ENCODE measurements around the gene RAP2B. TPM values are rescaled to one million over a fixed set of nuclear protein-coding genes. Genes with fewer than 3 reads are reported as not detected.

RAP2B gene
- polyA plus RNA-seq, 1 donor (not counting 4 experiments of a cell fraction or from before 2014, with no cell fraction given), result 20.1 TPM

DNA sequence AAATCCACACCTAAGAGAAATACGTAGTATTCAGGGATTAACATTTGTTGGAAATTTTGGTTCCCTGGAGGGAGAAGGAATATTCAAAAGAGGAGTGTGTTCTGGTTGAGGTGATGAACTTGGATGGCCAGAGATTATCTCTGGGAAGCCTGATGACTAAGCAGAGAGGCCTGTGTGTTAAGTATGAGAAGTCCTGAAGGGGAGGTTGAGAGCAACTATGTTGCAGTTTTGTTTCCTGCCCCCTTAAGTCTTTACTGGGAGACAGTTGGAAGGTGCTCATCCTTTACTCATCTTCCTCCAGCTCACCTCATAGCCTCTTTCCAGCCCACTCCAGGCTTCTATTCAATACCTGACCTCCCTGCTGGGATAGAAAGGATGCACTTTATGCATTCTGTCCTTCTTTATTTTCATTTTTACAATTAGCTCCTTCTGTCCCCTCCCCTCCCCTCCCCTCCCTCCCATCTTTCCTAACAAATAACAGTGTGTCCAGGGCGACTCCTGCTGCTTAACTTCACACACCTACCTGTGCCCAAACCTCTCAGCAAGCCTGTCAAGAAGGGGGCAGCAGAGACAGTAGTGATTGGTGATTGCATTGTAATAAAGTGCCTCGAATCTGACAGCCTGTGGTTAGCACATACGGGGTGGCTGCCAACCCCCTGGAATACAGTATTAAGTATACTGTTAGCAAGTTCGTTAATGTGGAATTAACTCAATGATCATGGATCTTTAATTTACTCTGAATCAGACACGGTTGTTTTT lies 11.9 kb downstream of the RAP2B start:
- Histone ChIP-seq H3K27ac (ENCODE audit: control insufficient read depth, insufficient read depth, low read length) (no peak overlapping the region), H3K79me2 (ENCODE audit: control insufficient read depth, insufficient read depth, low read length) (peaks cover 9% of the 10 kb centered on the region), H3K9me3 (ENCODE audit: control insufficient read depth, low read depth, low read length) (no peaks in the 10 kb centered on the region), H2AFZ (ENCODE audit: control insufficient read depth, low read length) (no peak overlapping the region), H3K4me1 (ENCODE audit: control insufficient read depth, extremely low read depth, insufficient read depth, low read length) (peaks cover 4% of the 10 kb centered on the region), H4K20me1 (ENCODE audit: control insufficient read depth, extremely low read depth, insufficient read depth, low read length) (peaks cover 2% of the 10 kb centered on the region), H3K9ac (ENCODE audit: control insufficient read depth, extremely low read depth, insufficient read depth, low read length) (no peak overlapping the region), H3K4me2 (ENCODE audit: control insufficient read depth, extremely low read depth, insufficient read depth, low read depth, low read length) (no peak overlapping the region), H3K4me3 (ENCODE audit: control insufficient read depth in 2 of 3, extremely low read depth in 1 of 3, insufficient read depth in 2 of 3, low read depth in 1 of 3, low read length in 3 of 3) (no peak overlapping the region), H3K9me1 (ENCODE audit: control insufficient read depth, extremely low read depth, insufficient read depth, low read length) (no peaks in the 10 kb centered on the region), H3K27me3 (ENCODE audit: control insufficient read depth, extremely low read depth, insufficient read depth, low read length) (no peaks in the 10 kb centered on the region), H3K36me3 (ENCODE audit: control insufficient read depth in 2 of 2, extremely low read depth in 1 of 2, insufficient read depth in 2 of 2, low read length in 2 of 2) (peaks cover 2% of the 10 kb centered on the region in 2 experiments)
- peak; percentile 66 for FAIRE-seq
- dilution Hi-C loops (cut with MboI; ENCODE audit: extremely low pct_ligation_motif_present, low sequenced_read_pairs), result no loop called here
- TF ChIP-seq, protein P1, sequence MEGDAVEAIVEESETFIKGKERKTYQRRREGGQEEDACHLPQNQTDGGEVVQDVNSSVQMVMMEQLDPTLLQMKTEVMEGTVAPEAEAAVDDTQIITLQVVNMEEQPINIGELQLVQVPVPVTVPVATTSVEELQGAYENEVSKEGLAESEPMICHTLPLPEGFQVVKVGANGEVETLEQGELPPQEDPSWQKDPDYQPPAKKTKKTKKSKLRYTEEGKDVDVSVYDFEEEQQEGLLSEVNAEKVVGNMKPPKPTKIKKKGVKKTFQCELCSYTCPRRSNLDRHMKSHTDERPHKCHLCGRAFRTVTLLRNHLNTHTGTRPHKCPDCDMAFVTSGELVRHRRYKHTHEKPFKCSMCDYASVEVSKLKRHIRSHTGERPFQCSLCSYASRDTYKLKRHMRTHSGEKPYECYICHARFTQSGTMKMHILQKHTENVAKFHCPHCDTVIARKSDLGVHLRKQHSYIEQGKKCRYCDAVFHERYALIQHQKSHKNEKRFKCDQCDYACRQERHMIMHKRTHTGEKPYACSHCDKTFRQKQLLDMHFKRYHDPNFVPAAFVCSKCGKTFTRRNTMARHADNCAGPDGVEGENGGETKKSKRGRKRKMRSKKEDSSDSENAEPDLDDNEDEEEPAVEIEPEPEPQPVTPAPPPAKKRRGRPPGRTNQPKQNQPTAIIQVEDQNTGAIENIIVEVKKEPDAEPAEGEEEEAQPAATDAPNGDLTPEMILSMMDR (optimal IDR thresholded peaks at IDR 0.05 in 1 of 3, IDR thresholded peaks at IDR 0.05 in 1 of 3, conservative IDR thresholded peaks at IDR 0.05 in 1 of 3; ENCODE audit: extremely low read depth in 1 of 3, insufficient read depth in 2 of 3, low read length in 3 of 3), result peak in 1 of 3 experiments; percentile 38
- no peak for TF ChIP-seq EZH2 (IDR thresholded peaks at IDR 0.05; ENCODE audit: low read length)
- no peak for DNase-seq (ENCODE audit: low read depth, low spot score)

GRCh38 chr3:153176197-153176596 lies 14.2 kb downstream of the RAP2B start:
- DNase-seq (ENCODE audit: low read depth, low spot score) (no peak), FAIRE-seq (no peak)
- H3K27me3 ChIP-seq (ENCODE audit: control insufficient read depth, extremely low read depth, insufficient read depth, low read length), result no peaks in the 10 kb centered on the region
- H3K9ac ChIP-seq (ENCODE audit: control insufficient read depth, extremely low read depth, insufficient read depth, low read length), result no peak overlapping the region
- H3K27ac ChIP-seq (ENCODE audit: control insufficient read depth, insufficient read depth, low read length), result no peak overlapping the region
- H3K79me2 ChIP-seq (ENCODE audit: control insufficient read depth, insufficient read depth, low read length), result no peaks in the 10 kb centered on the region
- dilution Hi-C loops (cut with MboI; ENCODE audit: extremely low pct_ligation_motif_present, low sequenced_read_pairs), result no loop called here
- no peak overlapping the region for H3K4me3 ChIP-seq (ENCODE audit: control insufficient read depth in 2 of 3, extremely low read depth in 1 of 3, insufficient read depth in 2 of 3, low read depth in 1 of 3, low read length in 3 of 3)
- no peaks in the 10 kb centered on the region for H3K9me1 ChIP-seq (ENCODE audit: control insufficient read depth, extremely low read depth, insufficient read depth, low read length)
- TF ChIP-seq EZH2 (IDR thresholded peaks at IDR 0.05; ENCODE audit: low read length), result no peak
- TF ChIP-seq, protein P1 (optimal IDR thresholded peaks at IDR 0.05 in 1 of 3, IDR thresholded peaks at IDR 0.05 in 1 of 3, conservative IDR thresholded peaks at IDR 0.05 in 1 of 3; ENCODE audit: extremely low read depth in 1 of 3, insufficient read depth in 2 of 3, low read length in 3 of 3), result no peak
- no peak overlapping the region for H2AFZ ChIP-seq (ENCODE audit: control insufficient read depth, low read length)
- no peaks in the 10 kb centered on the region for H3K9me3 ChIP-seq (ENCODE audit: control insufficient read depth, low read depth, low read length)
- peaks cover 4% of the 10 kb centered on the region for H3K4me1 ChIP-seq (ENCODE audit: control insufficient read depth, extremely low read depth, insufficient read depth, low read length)
- no peaks in the 10 kb centered on the region for H4K20me1 ChIP-seq (ENCODE audit: control insufficient read depth, extremely low read depth, insufficient read depth, low read length)
- H3K4me2 ChIP-seq (ENCODE audit: control insufficient read depth, extremely low read depth, insufficient read depth, low read depth, low read length), result no peak overlapping the region
- peaks cover 0 to 3% of the 10 kb centered on the region in 2 experiments for H3K36me3 ChIP-seq (ENCODE audit: control insufficient read depth in 2 of 2, extremely low read depth in 1 of 2, insufficient read depth in 2 of 2, low read length in 2 of 2)

Measured in keratinocyte (primary cell).